ENCODE data around the gene DOCK9.

DOCK9 gene

GRCh38 chr13:98828614-98829013 is 149.2 kb downstream of the DOCK9 start:
- DNase-seq (ENCODE audit: extremely low read depth, low read depth) = no peak
- TF ChIP-seq CTCF (IDR thresholded peaks at IDR 0.05; ENCODE audit: low read depth, low read length) = no peak

- no peak for DNase-seq (ENCODE audit: extremely low read depth, low read depth)
- no peak for TF ChIP-seq CTCF (IDR thresholded peaks at IDR 0.05; ENCODE audit: low read depth, low read length)
These were observed 150.4 kb downstream of the DOCK9 start for GRCh38 chr13:98827449-98827848.

GRCh38 chr13:98826146-98826545 is 151.7 kb downstream of the DOCK9 start:
- TF ChIP-seq CTCF (IDR thresholded peaks at IDR 0.05; ENCODE audit: low read depth, low read length) = no peak
- DNase-seq (ENCODE audit: extremely low read depth, low read depth) = no peak

GRCh38 chr13:98825659-98826058 is 152.2 kb downstream of the DOCK9 start:
- no peak for DNase-seq (ENCODE audit: extremely low read depth, low read depth)
- no peak for TF ChIP-seq CTCF (IDR thresholded peaks at IDR 0.05; ENCODE audit: low read depth, low read length)

DNA sequence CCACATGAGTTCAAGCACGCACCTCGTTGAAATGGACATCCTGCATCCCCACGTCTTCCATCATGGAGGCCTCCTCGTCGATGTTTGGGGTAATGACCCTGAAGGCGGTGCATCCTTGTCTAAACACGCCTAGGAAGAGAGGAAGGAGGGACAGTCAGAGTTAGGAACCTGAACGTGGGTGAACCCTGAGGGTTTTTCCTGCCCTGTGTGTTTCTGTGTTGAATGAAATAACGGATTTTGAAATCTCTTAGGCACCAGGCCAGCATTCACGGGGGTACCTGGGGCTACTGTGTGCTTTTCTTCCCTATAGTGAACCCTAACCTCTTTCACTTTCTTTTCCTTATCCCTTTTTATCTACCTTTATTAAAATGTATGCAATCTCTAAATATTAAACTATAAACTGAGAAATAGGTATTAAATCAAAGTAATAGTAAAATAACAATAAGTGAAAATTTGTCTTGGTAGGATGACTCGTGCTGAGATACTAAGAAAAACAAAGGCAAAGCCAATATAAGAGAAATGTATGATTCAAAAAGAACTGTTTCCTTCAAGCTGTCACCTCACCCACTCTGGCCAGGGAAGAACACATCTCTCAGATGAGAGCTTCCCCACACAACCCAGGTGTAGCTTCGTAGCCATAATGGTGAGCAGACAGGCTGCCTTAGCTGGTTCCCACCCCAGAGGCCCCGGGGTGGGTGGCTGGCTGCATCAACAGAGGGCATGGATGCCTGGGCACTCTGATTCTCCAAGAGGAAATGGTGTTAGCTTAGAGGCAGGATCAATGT is 153.3 kb downstream of the DOCK9 start:
- no peak for TF ChIP-seq CTCF (IDR thresholded peaks at IDR 0.05; ENCODE audit: low read depth, low read length)
- DNase-seq (ENCODE audit: extremely low read depth, low read depth) = no peak

DNA sequence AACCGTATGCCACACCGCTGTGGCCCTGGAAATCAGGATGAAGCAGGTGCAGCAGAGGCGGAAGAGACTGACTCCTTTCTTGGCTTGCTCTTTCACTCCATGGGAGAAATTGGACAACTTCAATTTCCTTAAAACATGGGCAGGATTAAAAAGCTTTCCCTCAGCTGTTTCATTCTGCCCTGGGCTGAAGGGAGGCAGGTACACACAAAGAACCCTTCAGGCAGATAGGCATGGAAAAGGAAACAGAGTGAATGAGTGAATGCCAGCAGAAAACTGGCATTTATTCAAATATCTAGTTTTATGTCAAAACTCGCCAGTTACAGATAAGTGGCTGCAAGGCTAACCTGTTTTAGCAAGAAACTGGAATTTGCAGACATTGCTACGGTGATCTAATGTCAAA is 154.4 kb downstream of the DOCK9 start:
- DNase-seq (ENCODE audit: extremely low read depth, low read depth) = no peak
- no peak for TF ChIP-seq CTCF (IDR thresholded peaks at IDR 0.05; ENCODE audit: low read depth, low read length)

- no peak for TF ChIP-seq CTCF (IDR thresholded peaks at IDR 0.05; ENCODE audit: low read depth, low read length)
- no peak for DNase-seq (ENCODE audit: extremely low read depth, low read depth)
These were observed 155.6 kb downstream of the DOCK9 start for GRCh38 chr13:98822225-98822606.

Data from AG09319 (cell line).